Measurements from ENCODE around the gene LRFN2.

LRFN2 gene

DNA sequence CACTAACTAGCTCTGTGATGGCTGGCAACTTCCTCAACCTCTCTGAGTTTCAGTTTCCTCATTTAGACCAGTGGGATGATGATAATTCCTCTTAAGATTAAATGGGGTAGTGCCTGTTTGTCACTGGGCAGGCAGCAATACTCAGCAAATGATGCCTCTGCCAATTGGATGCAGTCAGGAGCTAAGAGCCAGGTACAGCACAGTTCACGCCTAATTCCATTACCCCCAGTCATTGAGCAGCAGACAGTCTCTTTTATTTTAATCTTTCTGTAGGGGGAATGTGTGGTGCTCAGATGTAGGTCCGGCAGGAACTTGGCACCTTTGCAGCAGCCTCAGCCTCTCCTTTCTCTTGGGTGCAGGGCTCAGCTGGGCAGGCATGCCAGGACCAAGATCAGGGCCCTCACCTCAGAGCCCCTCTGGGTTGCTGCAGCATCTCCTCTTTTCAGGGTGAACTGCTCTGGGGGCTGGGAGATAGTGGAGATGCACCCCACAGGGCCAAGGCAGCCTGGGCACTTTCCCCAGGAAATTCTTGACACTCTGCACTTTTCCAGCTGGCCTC, 243.8 kb downstream of the LRFN2 start:
- FAIRE-seq (no peak), DNase-seq (ENCODE audit: insufficient read length, low spot score) (no peak)
- TF ChIP-seq TAF1 (IDR thresholded peaks at IDR 0.05; ENCODE audit: low read depth, low read length) (no peak), PAX5 (IDR thresholded peaks at IDR 0.05; ENCODE audit: insufficient read depth, low read length, severe bottlenecking) (no peak)

DNA sequence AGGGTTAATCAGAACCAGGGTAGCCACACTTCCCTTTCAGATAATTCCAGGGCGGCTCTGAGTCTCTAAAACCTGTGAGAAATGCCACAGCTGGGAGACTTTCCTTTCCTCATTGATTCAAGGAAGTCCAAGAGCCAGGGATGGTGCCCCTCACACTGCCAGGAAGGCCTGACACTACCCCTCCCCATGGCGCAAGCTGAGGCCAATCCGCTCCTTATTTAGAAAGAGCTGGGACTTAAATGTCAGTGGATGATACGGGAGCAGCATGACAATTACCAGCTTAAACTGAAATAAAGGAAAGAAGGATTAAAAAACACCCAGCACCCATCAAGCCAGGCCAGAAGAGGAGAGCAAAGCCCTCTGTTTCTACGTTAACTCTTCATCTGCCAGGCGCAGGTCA, 244.4 kb downstream of the LRFN2 start:
- no peak for DNase-seq (ENCODE audit: insufficient read length, low spot score)
- no peak for FAIRE-seq
- TF ChIP-seq SPI1 (IDR thresholded peaks at IDR 0.05; ENCODE audit: low read depth, low read length) = no peak
- no peak for TF ChIP-seq TAF1 (IDR thresholded peaks at IDR 0.05; ENCODE audit: low read depth, low read length)
- TF ChIP-seq POLR2A (IDR thresholded peaks at IDR 0.05; ENCODE audit: low read depth, low read length) = no peak
- no peak for TF ChIP-seq POU2F2 (IDR thresholded peaks at IDR 0.05; ENCODE audit: low read depth, low read length)
- TF ChIP-seq POLR2AphosphoS5 (IDR thresholded peaks at IDR 0.05; ENCODE audit: low read depth, low read length) = no peak
- no peak for TF ChIP-seq PAX5 (IDR thresholded peaks at IDR 0.05; ENCODE audit: insufficient read depth, low read length, severe bottlenecking)

GRCh38 chr6:40341726-40342125, 245.4 kb downstream of the LRFN2 start:
- no peak for TF ChIP-seq SPI1 (IDR thresholded peaks at IDR 0.05; ENCODE audit: low read depth, low read length)
- TF ChIP-seq POLR2AphosphoS5 (IDR thresholded peaks at IDR 0.05; ENCODE audit: low read depth, low read length) = no peak
- TF ChIP-seq PAX5 (IDR thresholded peaks at IDR 0.05; ENCODE audit: insufficient read depth, low read length, severe bottlenecking) = no peak
- no peak for TF ChIP-seq TAF1 (IDR thresholded peaks at IDR 0.05; ENCODE audit: low read depth, low read length)
- no peak for TF ChIP-seq POU2F2 (IDR thresholded peaks at IDR 0.05; ENCODE audit: low read depth, low read length)
- TF ChIP-seq POLR2A (IDR thresholded peaks at IDR 0.05; ENCODE audit: low read depth, low read length) = no peak
- DNase-seq (ENCODE audit: insufficient read length, low spot score) (no peak), FAIRE-seq (no peak)

Data from GM12891 (cell line).